GM13977 (cell line): Measurements from ENCODE around the gene BBC3.
"Not testable (repeated sequence)": the region's sequence is repeated elsewhere in the genome, so short reads cannot be mapped to it uniquely, and the experiment has no call there.

Experiments
- DNase-seq: peaks from one replicate; pipeline ENCODE4 v3.0.0; 2012; ENCODE audit warnings: low spot score
- in situ Hi-C: fragments of 300-500 bp; cut with MboI; formaldehyde crosslinking; loops from one replicate; pipeline ENCODE4 v1.12.0; 2022; ENCODE audit warnings: low sequenced_read_pairs, low pct_unique_long_range_greater_than_20kb, mixed read lengths, inconsistent platforms; ENCODE audit not compliant: unreplicated experiment
- TF ChIP-seq, protein P1 (sequence below): IDR thresholded peaks from 2 replicates; pipeline ENCODE4 v1.5.1; 2012; ENCODE audit warnings: mild to moderate bottlenecking, control low read depth; ENCODE audit not compliant: insufficient read depth; ENCODE audit errors: extremely low read depth, missing control alignments

Gene BBC3

DNA sequence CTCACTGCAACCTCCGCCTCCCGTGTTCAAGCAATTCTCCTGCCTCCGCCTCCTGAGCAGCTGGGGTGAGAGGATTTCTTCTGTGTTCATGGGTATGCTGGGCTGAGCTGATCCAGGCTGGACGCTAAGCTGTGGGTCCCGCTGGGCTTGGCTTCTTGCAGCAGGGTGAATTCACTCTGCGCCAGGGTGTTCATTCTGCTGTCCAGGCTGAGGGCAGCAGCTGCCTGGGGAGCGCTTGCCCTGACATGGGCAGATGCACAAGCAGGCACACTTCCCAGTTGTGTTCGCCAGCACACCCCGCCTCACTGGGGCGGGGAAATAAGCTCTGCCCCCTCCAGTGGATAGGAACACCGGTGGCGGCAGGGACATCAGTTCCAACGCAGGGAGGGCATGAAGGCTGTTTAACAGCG, 36.4 kb upstream of the BBC3 start:
- in situ Hi-C loops = no loop called here
- no peak for DNase-seq
- TF ChIP-seq, protein P1, sequence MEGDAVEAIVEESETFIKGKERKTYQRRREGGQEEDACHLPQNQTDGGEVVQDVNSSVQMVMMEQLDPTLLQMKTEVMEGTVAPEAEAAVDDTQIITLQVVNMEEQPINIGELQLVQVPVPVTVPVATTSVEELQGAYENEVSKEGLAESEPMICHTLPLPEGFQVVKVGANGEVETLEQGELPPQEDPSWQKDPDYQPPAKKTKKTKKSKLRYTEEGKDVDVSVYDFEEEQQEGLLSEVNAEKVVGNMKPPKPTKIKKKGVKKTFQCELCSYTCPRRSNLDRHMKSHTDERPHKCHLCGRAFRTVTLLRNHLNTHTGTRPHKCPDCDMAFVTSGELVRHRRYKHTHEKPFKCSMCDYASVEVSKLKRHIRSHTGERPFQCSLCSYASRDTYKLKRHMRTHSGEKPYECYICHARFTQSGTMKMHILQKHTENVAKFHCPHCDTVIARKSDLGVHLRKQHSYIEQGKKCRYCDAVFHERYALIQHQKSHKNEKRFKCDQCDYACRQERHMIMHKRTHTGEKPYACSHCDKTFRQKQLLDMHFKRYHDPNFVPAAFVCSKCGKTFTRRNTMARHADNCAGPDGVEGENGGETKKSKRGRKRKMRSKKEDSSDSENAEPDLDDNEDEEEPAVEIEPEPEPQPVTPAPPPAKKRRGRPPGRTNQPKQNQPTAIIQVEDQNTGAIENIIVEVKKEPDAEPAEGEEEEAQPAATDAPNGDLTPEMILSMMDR = no peak

DNA sequence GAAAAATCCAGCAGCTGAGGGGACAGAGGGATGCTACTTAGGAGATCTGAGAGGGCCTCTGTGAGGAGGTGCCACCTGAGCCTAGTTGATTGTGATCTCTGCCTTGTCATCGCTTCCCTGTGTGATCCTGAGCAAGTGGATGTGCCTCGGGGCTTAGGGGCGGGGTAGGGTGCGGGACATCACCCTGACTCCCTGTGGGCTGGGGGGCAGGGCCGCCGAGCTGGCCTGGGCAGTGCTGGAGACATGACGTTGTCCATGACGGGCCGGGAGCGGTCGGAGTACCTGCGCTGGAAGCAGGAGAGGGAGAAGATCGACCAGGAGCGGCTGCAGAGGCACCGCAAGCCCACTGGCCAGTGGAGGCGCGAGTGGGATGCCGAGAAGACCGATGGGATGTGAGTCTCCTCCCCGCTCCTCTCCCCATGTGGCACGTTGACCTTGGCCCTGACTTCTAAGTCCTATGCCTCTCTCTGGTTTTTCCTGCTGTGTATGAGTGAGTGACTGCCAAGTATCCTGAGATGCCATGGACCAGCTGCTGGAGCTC, 35.5 kb upstream of the BBC3 start:
- no peak for DNase-seq
- in situ Hi-C loops = no loop called here
- TF ChIP-seq, protein P1 = no peak

DNA sequence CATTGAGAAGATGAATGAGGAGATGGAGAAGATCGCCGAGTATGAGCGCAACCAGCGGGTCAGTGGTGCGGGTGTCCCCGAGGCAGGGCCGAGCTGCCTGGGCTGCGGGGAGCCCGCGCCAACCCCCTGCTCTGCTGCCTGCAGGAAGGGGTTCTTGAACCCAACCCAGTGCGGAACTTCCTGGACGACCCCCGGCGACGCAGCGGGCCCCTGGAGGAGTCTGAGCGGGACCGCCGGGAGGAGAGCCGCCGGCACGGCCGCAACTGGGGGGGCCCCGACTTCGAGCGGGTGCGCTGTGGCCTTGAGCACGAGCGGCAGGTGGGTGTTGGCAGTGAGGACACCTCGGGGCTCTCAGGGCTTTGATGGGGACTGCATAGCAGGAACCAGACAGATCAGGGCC, 33.6 kb upstream of the BBC3 start:
- TF ChIP-seq, protein P1 = no peak
- in situ Hi-C loops = no loop called here
- no peak for DNase-seq

DNA sequence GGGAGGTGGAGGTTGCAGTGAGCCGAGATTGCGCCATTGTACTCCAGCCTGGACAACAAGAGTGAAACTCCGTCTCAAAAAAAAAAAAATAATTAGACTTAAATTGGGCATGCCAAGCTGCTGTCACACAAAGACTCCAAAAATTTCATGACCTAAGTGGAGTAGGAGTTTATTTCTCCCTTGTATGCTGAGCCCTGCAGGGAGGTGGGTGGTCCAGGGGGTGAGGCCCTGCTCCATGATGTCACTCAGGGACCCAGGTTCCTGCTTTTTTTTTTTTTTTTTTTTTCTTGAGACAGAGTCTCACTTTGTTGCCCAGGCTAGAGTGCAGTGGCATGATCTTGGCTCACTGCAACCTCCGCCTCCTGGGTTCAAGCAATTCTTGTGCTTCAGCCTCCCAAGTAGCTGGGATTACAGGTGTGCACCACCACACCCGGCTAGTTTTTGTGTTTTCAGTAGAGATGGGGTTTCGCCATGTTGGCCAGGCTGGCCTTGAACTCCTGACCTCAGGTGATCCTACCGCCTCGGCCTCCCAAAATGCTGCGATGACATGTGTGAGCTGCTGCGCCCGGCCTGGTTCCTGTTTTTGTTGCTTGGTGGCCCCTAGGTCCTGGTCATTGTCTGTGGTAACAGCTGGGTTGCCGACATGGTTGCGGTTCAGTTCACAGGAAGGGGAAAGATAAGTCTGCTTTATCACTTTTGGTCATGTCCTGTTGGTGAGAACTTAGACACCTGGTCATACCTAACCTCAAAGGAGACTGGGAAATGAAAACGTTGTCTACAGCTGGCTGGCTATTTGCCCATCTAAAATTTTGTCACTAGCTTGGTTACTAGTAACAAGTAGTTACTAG, 31.2 kb upstream of the BBC3 start:
- in situ Hi-C loops = not testable (repeated sequence)
- peak; percentile 73 for DNase-seq

DNA sequence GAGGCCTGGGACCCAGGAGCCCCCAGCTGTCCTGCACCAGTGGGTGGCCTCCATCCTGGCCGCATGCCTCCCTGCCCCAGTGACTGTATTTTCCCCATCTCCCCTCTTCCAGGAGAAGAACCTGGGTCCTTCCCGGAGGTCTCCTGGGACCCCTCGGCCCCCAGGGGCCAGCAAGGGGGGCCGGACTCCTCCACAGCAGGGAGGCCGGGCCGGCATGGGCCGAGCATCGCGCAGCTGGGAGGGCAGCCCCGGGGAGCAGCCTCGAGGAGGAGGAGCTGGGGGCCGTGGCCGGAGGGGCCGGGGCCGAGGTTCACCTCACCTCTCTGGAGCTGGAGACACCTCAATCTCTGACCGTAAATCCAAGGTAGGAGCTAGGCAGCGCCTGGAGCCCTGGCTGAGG, 29.5 kb upstream of the BBC3 start:
- in situ Hi-C loops = no loop called here
- no peak for DNase-seq

DNA sequence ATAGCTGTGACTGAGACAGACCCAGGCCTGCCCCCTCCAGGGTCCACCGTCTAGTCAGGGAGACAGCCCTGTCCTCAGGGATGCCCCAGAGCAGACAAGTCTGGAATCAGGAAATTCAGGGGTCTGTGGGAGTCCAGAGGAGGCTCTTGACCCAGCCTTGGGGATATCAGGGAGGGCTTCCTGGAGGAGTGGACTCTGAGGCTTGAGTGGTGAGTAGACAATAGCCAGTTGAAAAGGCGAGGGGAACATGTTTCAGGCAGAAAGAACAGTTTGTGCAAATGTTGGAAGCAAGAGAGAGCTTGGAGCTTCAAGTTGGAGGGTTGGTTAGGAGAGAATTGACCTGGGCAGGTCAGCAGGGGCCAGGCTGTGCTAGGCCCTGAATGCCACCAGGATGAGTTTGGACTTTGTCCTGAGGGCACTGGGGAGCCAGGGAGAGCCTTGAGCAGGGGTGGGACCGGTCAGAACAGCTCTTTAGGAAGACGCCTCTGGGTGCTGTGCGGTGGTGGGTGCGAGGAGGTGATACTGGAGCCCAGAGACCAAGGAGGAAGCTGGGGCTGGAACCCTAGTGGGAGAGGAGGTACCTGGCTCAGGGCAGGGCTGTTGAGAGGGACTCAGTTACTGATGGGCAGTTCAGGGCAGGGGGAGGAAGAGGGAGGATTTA, 28.0 kb upstream of the BBC3 start:
- DNase-seq = no peak
- in situ Hi-C loops = no loop called here
- TF ChIP-seq, protein P1 = no peak

More for the DNA sequence above, 29.5 kb upstream of the BBC3 start:
- TF ChIP-seq, protein P1 = no peak

DNA sequence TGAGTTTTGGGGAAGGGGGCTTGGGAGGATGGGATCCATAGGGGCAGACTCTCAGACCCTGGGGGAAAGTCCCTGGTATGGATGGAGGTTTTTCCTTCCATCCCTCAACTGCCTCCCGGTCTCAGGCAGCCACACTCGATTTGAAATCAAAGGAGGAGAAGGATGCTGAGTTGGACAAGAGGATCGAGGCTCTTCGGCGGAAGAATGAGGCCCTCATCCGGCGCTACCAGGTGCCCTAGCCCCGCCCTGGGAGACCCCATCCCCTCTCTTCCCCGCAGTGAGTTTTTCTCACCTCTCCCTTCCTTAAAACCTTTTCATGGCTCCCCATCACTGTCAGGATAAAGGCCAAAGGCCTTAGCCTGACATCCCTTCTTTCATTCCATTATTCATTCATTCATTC, 27.4 kb upstream of the BBC3 start:
- DNase-seq = no peak
- TF ChIP-seq, protein P1 = no peak
- in situ Hi-C loops = no loop called here
